Left ventricle myocardium inferior (tissue), 1 donor: ENCODE data around the gene ZBTB6. TPM values are rescaled to one million over a fixed set of nuclear protein-coding genes. Genes with fewer than 3 reads are reported as not detected.
"Not testable (repeated sequence)": the region's sequence is repeated elsewhere in the genome, so short reads cannot be mapped to it uniquely, and the experiment has no call there.

Experiments used
- DNase-seq: peaks from one replicate; pipeline ENCODE4 v3.0.0-alpha.2; 2020
- H3K27ac ChIP-seq: fragments of 200-600 bp; replicated peaks from 2 replicates; pipeline ENCODE4 v1.8.0; 2021
- H3K27me3 ChIP-seq: fragments of 200-600 bp; 2 replicates; pipeline ENCODE4 v1.8.0; 2021; ENCODE audit warnings: low read depth
- H3K36me3 ChIP-seq: fragments of 200-600 bp; 2 replicates; pipeline ENCODE4 v1.8.0; 2021
- H3K4me1 ChIP-seq: fragments of 200-600 bp; 2 replicates; pipeline ENCODE4 v1.8.0; 2021
- H3K4me3 ChIP-seq: fragments of 200-600 bp; 2 replicates; pipeline ENCODE4 v1.8.0; 2021; ENCODE audit warnings: mild to moderate bottlenecking, moderate library complexity
- H3K9me3 ChIP-seq: fragments of 200-600 bp; replicated peaks from 2 replicates; pipeline ENCODE4 v1.8.0; 2021
- intact Hi-C: fragments of 100-400 bp; cut with micrococcal nuclease; formaldehyde crosslinking; loops from one replicate; pipeline ENCODE4 v1.11.0; 2022
- total RNA-seq: library from RNA; stranded (reverse); fragmentation: NEBNext Ultra II Directional; extraction: Animal tissue kit (Norgen Biotek cat#: 25700); gene quantifications from one replicate; pipeline ENCODE4 v1.2.1, GENCODE V29; 2021
- TF ChIP-seq, protein P1 (sequence below): fragments of 200-600 bp; IDR thresholded peaks from 2 replicates; pipeline ENCODE4 v1.8.0; 2021; ENCODE audit warnings: antibody characterized with exemption, mild to moderate bottlenecking, borderline replicate concordance
- donor health status: DM: no; HTN: yes; CAD: no; lungs with severe emphysema.

The ZBTB6 gene
- total RNA-seq, 1 donor from 2014 or later = 6.0 TPM

DNA sequence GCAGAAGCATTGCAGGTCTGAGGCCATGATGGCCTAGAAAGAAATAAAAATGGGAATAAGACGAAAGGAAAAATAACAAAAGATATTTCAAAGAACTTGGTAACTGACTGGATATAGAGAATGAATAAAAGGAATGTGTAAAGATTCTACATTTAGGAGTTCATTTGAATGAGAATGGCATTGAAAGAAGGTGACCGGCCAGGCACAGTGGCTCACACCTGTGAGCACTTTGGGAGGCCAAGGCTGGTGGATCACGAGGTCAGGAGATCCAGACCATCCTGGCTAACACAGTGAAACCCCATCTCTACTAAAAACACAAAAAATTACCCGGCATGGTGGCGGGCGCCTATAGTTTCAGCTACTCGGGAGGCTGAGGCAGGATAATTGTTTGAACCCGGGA is 9.6 kb upstream of the ZBTB6 start:
- no peak for DNase-seq
- H3K4me3 ChIP-seq = no peak overlapping the region
- H3K27ac ChIP-seq = no peak overlapping the region
- intact Hi-C loops = no loop called here
- peaks cover 32% of the 10 kb centered on the region for H3K36me3 ChIP-seq
- H3K9me3 ChIP-seq = no peaks in the 10 kb centered on the region
- no peaks in the 10 kb centered on the region for H3K27me3 ChIP-seq
- H3K4me1 ChIP-seq = no peaks in the 10 kb centered on the region
- TF ChIP-seq, protein P1, sequence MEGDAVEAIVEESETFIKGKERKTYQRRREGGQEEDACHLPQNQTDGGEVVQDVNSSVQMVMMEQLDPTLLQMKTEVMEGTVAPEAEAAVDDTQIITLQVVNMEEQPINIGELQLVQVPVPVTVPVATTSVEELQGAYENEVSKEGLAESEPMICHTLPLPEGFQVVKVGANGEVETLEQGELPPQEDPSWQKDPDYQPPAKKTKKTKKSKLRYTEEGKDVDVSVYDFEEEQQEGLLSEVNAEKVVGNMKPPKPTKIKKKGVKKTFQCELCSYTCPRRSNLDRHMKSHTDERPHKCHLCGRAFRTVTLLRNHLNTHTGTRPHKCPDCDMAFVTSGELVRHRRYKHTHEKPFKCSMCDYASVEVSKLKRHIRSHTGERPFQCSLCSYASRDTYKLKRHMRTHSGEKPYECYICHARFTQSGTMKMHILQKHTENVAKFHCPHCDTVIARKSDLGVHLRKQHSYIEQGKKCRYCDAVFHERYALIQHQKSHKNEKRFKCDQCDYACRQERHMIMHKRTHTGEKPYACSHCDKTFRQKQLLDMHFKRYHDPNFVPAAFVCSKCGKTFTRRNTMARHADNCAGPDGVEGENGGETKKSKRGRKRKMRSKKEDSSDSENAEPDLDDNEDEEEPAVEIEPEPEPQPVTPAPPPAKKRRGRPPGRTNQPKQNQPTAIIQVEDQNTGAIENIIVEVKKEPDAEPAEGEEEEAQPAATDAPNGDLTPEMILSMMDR = no peak

DNA sequence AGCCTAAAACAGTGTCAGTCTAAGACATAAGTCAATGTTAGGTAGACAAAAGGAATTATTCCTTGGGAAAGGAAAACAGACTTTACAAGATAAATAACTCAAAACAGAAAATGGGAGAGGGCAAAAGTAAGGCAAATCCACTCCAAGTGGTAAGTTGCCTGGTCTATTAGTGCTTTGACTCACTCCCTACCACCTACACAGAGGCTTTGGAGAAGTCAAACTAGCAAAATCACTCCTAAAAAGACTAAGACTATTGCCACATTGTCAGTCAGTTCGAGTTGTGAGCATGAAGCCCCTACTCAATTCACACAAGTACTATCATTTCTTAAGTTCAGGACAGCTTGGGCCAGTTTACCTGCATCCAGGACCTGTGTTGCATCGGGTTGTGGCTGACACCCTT is 5.2 kb upstream of the ZBTB6 start:
- Histone ChIP-seq H3K27me3 (no peaks in the 10 kb centered on the region), H3K27ac (no peak overlapping the region), H3K9me3 (no peaks in the 10 kb centered on the region), H3K36me3 (peaks cover 28% of the 10 kb centered on the region), H3K4me1 (peaks cover 7% of the 10 kb centered on the region), H3K4me3 (no peak overlapping the region)
- TF ChIP-seq, protein P1 = no peak
- intact Hi-C loops = no loop called here
- no peak for DNase-seq

DNA sequence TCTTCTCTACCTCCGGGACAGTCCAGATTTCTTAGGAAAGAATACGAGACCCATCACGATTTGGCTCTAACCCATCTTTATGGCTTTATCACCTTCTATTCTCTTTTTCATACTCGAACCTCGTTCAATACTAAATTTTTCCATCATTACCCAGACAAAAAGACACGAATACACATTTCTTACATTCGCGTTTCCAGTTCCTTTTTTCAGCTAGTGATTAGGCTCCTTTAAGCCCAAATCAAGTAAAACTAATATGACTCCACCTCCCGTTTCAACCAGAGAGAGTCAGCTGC is 506 bp downstream of the ZBTB6 start:
- intact Hi-C loops = no loop called here
- no peak for DNase-seq
- Histone ChIP-seq H3K27ac (peak overlapping the region; percentile 88), H3K4me3 (peak overlapping the region; percentile 89), H3K9me3 (no peaks in the 10 kb centered on the region), H3K36me3 (peaks cover 23% of the 10 kb centered on the region), H3K4me1 (peaks cover 28% of the 10 kb centered on the region), H3K27me3 (no peaks in the 10 kb centered on the region)
- TF ChIP-seq, protein P1 = no peak

DNA sequence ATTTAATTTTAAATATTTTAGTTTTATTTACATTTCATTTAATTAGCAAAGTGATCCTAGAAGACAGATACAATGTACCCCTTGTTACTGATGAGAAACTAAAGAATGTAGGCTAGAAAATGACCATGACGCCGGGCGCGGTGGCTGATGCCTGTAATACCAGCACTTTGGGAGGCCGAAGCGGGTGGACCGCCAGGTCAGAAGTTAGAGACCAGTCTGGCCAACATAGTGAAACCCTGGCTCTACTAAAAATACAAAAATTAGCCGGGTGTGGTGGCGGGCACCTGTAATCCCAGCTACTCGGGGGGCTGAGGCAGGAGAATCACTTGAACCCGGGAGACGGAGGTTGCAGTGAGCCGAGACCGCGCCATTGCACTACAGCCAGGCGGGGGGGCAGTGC is 7.0 kb downstream of the ZBTB6 start:
- H3K27ac ChIP-seq, H3K27me3 ChIP-seq, DNase-seq, intact Hi-C loops, H3K9me3 ChIP-seq, H3K4me3 ChIP-seq: not testable (repeated sequence)
- H3K4me1 ChIP-seq = peaks cover 40% of the 10 kb centered on the region
- H3K36me3 ChIP-seq = peaks cover 17% of the 10 kb centered on the region

DNA sequence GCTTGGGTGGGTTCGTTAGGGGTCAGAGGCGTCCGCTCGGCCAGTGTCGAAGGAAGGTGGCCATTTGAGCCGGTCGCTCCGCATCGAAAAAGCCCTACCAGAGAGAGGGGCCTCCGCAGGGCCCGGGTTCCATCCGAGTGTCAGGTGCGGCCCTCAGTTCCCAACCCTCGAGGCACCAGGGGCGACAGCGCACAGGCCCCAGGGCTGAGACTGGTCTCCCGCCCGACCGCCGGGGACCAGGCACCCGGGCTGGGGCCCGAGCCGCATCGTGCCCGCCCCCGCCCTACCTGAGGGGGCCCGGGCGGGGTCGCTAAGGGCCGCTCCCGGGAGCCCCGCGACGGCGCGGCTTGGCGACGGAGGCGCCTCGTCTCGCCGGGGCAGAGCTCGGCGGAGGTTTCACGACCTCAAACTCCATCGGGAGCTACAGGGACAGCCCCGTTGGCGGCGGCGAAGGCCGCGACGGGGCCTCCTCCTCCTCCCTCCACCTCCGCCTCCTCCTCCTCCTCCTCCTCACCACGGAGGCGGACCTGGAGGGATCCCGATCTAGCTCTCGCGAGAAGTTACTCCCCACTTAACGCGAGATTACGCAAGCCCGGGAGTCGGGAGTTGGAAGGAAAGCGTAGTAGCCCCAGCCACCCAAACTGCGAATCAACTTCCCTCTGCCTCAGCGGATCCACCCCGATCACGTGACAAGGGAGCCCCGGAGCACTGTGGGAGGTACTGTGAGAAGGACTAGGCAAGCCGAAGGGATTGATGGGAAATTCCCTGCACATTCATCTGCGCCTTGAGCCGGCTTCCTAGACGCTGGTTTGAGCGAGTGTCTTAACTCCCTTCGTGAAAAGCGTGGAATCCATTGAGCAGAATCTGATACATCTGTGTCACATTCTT is 8.1 kb downstream of the ZBTB6 start, which contains the start of gene RC3H2:
RC3H2 (minus strand) TSS at position 537 of the 888 bp plus-strand sequence. CDS start 7,850 bp downstream, outside the sequence.
- TF ChIP-seq, protein P1 = no peak
- Histone ChIP-seq H3K27me3 (no peaks in the 10 kb centered on the region), H3K4me3 (peak within 1 kb of the TSS; percentile 86), H3K9me3 (no peaks in the 10 kb centered on the region), H3K36me3 (peaks cover 6% of the 10 kb centered on the region), H3K4me1 (peaks cover 50% of the 10 kb centered on the region), H3K27ac (peak within 1 kb of the TSS; percentile 95)
- peak; percentile 98 for DNase-seq
- intact Hi-C loops = no loop called here

DNA sequence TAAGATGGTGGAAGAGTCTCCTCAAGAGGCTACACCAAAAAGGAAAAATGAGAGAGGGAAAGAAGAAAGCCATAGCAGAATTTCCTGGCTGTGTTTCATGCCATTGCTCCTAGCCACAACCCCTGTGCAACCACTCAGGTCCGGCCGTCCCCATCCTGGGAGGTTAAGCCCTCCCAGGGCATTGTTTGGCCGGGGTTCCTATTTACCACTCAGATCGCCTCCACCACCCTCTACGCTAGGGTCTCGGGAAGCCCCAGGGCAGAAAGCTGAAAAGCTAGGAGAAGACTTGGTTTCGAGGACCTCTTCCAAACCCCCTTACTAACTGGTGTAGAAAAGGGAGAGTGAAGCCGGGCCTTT is 8.7 kb downstream of the ZBTB6 start:
- Histone ChIP-seq H3K4me3 (peak overlapping the region; percentile 86), H3K36me3 (peaks cover 3% of the 10 kb centered on the region), H3K27me3 (no peaks in the 10 kb centered on the region), H3K9me3 (no peaks in the 10 kb centered on the region), H3K27ac (peak overlapping the region; percentile 95), H3K4me1 (peaks cover 56% of the 10 kb centered on the region)
- DNase-seq = no peak
- TF ChIP-seq, protein P1 = no peak
- intact Hi-C loops = no loop called here
